DOHH2 (cell line): ENCODE measurements around the gene KIAA1671.

Experiments
- H3F3A ChIP-seq: fragments of 200-600 bp; sonication (generic), shearing (Covaris generic); 2 replicates; pipeline ENCODE4 v1.6.0; 2016; ENCODE audit warnings: antibody characterized with exemption, mild to moderate bottlenecking; ENCODE audit not compliant: control insufficient read depth, insufficient read depth
- H3K27ac ChIP-seq: fragments of 200-600 bp; sonication (generic); 2 replicates; pipeline ENCODE4 v1.5.1; 2014; ENCODE audit warnings: low read depth, mild to moderate bottlenecking, low read length, moderate library complexity
- H3K27me3 ChIP-seq: fragments of 200-600 bp; sonication (generic); 2 replicates; pipeline ENCODE4 v1.6.1; 2014; ENCODE audit warnings: mild to moderate bottlenecking, low read length, mixed read lengths; ENCODE audit not compliant: control insufficient read depth
- H3K36me3 ChIP-seq: fragments of 200-600 bp; sonication (generic); 2 replicates; pipeline ENCODE4 v1.6.1; 2014; ENCODE audit warnings: mild to moderate bottlenecking, low read length, moderate library complexity, mixed read lengths; ENCODE audit not compliant: control insufficient read depth
- H3K4me1 ChIP-seq: fragments of 200-600 bp; sonication (generic); 2 replicates; pipeline ENCODE4 v1.6.1; 2014; ENCODE audit warnings: mild to moderate bottlenecking, low read length, mixed read lengths; ENCODE audit not compliant: control insufficient read depth
- H3K4me2 ChIP-seq: fragments of 200-600 bp; sonication (generic); 2 replicates; pipeline ENCODE4 v1.6.0; 2014; ENCODE audit warnings: mild to moderate bottlenecking, low read length, moderate library complexity
- H3K4me3 ChIP-seq: fragments of 200-600 bp; sonication (generic); 2 replicates; pipeline ENCODE4 v1.5.1; 2014; ENCODE audit warnings: mild to moderate bottlenecking, low read length, mixed read lengths
- H3K79me2 ChIP-seq: fragments of 200-600 bp; sonication (generic); 2 replicates; pipeline ENCODE4 v1.6.1; 2014; ENCODE audit warnings: mild to moderate bottlenecking, low read length, mixed read lengths; ENCODE audit not compliant: control insufficient read depth
- H3K9me2 ChIP-seq: fragments of 200-600 bp; sonication (generic); replicated peaks from 2 replicates; pipeline ENCODE4 v1.6.1; 2014; ENCODE audit warnings: mild to moderate bottlenecking, low read length, mixed read lengths; ENCODE audit not compliant: control insufficient read depth
- H3K9me3 ChIP-seq: fragments of 200-600 bp; sonication (generic); 2 replicates; pipeline ENCODE4 v1.6.1; 2014; ENCODE audit warnings: antibody characterized with exemption, low read length, mixed read lengths; ENCODE audit not compliant: control insufficient read depth, insufficient read depth
- H4K20me1 ChIP-seq: fragments of 200-600 bp; sonication (generic); 2 replicates; pipeline ENCODE4 v1.6.0; 2014; ENCODE audit warnings: low read depth, mild to moderate bottlenecking, antibody characterized with exemption, low read length, moderate library complexity; ENCODE audit not compliant: control insufficient read depth, insufficient read depth
- EZH2phosphoT487 ChIP-seq: fragments of 200-600 bp; sonication (generic); IDR thresholded peaks from 2 replicates; pipeline ENCODE4 v1.6.1; 2017; ENCODE audit warnings: borderline replicate concordance, mild to moderate bottlenecking, antibody characterized with exemption, low read length, moderate library complexity, mixed read lengths
- TF ChIP-seq, protein P1 (sequence below): fragments of 200-600 bp; sonication (generic); IDR thresholded peaks from one replicate; pipeline ENCODE4 v1.5.1; 2014; ENCODE audit warnings: antibody characterized with exemption, mild to moderate bottlenecking, low read depth, low read length; ENCODE audit not compliant: poor library complexity, severe bottlenecking

Gene KIAA1671

DNA sequence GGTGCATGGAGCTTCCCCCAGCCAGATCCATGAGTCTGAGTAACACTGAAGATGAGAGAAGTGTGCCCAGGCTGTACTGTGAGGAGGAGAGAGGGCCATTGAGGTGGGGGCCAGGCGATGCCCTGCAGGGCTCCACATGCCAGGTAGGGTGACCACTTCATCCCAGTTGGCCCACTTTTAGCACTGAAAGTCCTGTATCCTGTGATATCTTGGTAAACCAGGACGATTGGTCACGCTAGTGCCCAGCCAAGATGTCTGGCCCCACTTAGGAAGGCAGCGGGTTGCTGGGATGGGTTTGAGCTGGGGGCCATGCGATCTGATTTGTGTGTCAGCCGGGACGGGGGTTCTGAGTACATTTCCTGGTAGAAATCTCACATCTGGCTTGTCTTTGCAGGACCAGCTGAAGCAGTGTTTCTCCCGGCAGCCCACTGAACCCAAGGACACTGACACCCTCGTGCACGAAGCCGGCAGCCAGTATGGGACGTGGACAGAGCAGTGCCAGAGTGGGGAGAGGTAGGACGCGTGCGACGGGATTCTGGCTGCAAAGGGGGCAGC lies 218.0 kb downstream of the KIAA1671 start:
- Histone ChIP-seq H3K27ac (no peak overlapping the region), H3K4me1 (no peaks in the 10 kb centered on the region), H4K20me1 (no peaks in the 10 kb centered on the region; the same call in 1 of the 2 replicates), H3K79me2 (no peaks in the 10 kb centered on the region), H3K9me2 (no peaks in the 10 kb centered on the region), H3K4me3 (no peak overlapping the region), H3K36me3 (no peaks in the 10 kb centered on the region), H3K27me3 (no peaks in the 10 kb centered on the region), H3K4me2 (no peak overlapping the region), H3K9me3 (no peaks in the 10 kb centered on the region), H3F3A (no peaks in the 10 kb centered on the region)
- TF ChIP-seq, protein P1, sequence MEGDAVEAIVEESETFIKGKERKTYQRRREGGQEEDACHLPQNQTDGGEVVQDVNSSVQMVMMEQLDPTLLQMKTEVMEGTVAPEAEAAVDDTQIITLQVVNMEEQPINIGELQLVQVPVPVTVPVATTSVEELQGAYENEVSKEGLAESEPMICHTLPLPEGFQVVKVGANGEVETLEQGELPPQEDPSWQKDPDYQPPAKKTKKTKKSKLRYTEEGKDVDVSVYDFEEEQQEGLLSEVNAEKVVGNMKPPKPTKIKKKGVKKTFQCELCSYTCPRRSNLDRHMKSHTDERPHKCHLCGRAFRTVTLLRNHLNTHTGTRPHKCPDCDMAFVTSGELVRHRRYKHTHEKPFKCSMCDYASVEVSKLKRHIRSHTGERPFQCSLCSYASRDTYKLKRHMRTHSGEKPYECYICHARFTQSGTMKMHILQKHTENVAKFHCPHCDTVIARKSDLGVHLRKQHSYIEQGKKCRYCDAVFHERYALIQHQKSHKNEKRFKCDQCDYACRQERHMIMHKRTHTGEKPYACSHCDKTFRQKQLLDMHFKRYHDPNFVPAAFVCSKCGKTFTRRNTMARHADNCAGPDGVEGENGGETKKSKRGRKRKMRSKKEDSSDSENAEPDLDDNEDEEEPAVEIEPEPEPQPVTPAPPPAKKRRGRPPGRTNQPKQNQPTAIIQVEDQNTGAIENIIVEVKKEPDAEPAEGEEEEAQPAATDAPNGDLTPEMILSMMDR: no peak
- TF ChIP-seq EZH2phosphoT487: no peak

DNA sequence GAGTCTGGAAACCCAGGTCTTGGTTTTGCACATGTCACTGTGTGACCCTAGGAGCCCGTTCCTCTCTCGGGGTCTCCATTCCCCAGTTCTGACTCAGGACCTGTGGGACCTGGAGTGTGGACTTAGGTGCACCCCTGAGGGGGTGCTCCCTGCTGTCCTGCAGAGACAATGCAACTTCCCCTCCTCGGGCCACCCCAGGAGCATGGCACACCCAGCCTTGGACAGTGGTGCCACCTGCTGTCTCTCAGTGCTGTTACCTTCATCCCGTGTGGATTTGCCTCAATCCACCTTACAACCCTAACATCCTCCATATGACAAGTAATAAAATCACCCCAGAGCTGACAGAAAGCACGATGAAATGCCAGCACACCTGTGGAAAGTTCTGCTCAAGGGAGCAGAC lies 219.6 kb downstream of the KIAA1671 start:
- H3K27ac ChIP-seq: no peak overlapping the region
- TF ChIP-seq, protein P1: peak; percentile 36
- TF ChIP-seq EZH2phosphoT487: no peak

DNA sequence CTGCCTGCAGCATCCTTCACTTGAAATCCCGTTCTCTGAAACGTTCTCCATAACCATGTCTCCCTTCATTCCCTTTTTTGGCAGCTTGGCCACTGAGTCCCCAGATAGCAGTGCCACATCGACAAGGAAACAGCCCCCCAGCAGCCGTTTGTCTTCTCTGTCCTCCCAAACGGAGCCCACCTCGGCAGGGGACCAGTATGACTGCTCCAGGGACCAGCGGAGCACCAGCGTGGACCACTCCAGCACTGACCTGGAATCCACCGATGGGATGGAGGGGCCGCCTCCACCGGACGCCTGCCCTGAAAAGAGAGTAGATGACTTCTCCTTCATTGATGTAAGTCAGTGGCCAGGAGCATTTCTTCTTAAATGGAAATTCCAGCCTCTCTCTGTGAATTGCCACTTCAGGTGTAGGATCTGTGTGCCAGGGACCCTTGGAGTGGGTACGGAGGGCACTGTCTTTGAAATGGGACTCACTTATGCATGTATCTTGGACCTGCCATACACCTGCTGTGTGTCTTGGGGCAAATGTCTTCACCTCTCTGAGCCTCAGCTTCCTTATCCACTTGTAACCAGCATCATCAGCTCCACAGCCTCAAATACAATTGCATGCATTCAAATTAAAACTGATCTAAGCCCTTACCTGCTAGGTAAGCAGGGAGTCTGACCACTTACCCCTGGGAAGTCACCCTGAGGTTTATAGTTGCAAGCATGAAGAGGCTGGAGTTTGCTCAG lies 221.8 kb downstream of the KIAA1671 start:
- no peak for TF ChIP-seq EZH2phosphoT487
- TF ChIP-seq, protein P1: no peak
- Histone ChIP-seq H3K27me3 (no peaks in the 10 kb centered on the region), H3K4me3 (no peak overlapping the region), H3K9me3 (no peaks in the 10 kb centered on the region), H3K9me2 (no peaks in the 10 kb centered on the region), H3K4me2 (no peak overlapping the region), H3F3A (no peaks in the 10 kb centered on the region), H4K20me1 (no peaks in the 10 kb centered on the region; the same call in 1 of the 2 replicates), H3K27ac (no peak overlapping the region), H3K79me2 (no peaks in the 10 kb centered on the region), H3K4me1 (no peaks in the 10 kb centered on the region), H3K36me3 (no peaks in the 10 kb centered on the region)

More for the DNA sequence above, 219.6 kb downstream of the KIAA1671 start:
- Histone ChIP-seq H3K27me3 (no peaks in the 10 kb centered on the region), H3K79me2 (no peaks in the 10 kb centered on the region), H3K9me2 (no peaks in the 10 kb centered on the region), H3K36me3 (no peaks in the 10 kb centered on the region), H4K20me1 (no peaks in the 10 kb centered on the region; the same call in 1 of the 2 replicates), H3F3A (no peaks in the 10 kb centered on the region), H3K4me3 (no peak overlapping the region), H3K4me2 (no peak overlapping the region), H3K9me3 (no peaks in the 10 kb centered on the region), H3K4me1 (no peaks in the 10 kb centered on the region)
